Measurements from ENCODE around the gene TBCD.

The TBCD gene

DNA sequence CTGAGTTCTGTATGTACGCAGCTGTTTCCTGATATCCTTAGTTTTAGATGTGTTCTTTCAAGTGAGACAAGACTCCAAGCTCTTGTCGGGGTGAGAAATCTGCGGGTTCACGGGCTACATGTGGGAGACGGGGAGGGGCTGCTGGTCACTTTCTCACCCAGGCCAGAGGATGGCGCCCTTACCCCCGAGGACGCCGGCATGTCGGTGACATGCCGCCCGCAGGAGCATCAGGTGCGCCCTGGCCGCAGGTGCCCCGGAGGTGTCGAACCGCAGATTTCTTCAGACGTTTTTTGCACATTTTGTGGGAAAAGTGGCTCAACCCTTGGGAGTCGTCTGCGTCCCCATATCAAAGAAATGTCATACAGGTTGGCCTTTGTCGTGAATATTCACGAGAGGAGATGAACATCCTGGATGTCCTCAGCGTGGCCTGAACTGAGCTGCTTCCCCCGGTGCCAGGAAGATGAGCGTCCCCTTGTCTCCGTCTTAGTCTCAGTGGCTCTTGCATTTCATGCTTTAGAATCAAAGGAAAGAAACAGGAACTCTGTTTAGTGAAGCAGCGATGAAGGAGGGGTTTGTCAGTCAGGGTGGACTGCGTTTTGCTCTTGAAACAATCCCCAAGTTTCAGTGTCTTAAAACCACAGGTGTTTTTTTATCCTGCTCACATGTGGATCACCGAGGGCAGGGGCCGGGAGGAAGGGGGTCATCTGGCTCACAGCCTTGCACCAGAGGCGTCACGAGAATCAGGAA lies 163.3 kb downstream of the TBCD start:
- no CpG with 5 or more reads among the region's 32 CpGs for WGBS (ENCODE audit: insufficient coverage, insufficient read length)
- Histone ChIP-seq H3K36me3 (ENCODE audit: control insufficient read depth, insufficient read depth, low read length) (peaks cover 7% of the 10 kb centered on the region), H3K27me3 (ENCODE audit: control insufficient read depth, insufficient read depth, low read length) (no peaks in the 10 kb centered on the region), H3K4me1 (ENCODE audit: control insufficient read depth, insufficient read depth, low read length) (no peaks in the 10 kb centered on the region), H3K9me3 (ENCODE audit: control insufficient read depth, insufficient read depth, low read length) (no peaks in the 10 kb centered on the region), H3K4me3 (ENCODE audit: low read length) (no peak overlapping the region), H3K27ac (ENCODE audit: low read length) (no peak overlapping the region)
- no peak for DNase-seq (ENCODE audit: low read depth, low spot score)

DNA sequence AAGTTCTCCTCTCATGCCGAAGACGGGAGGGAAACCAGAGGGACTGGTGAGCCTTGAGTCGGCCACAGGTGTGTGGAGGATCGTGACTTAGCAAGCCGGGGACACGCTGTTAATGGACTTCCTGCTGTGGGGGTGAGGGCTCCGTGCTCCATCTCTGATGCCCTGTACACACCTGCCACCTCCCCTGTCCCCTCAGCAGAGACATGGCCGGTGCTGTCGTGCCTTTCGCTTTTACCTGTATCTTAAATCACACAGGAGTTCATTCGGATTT lies 163.8 kb downstream of the TBCD start:
- H3K27me3 ChIP-seq (ENCODE audit: control insufficient read depth, insufficient read depth, low read length), result no peaks in the 10 kb centered on the region
- no peak for DNase-seq (ENCODE audit: low read depth, low spot score)
- no CpG with 5 or more reads among the region's 11 CpGs for WGBS (ENCODE audit: insufficient coverage, insufficient read length)
- peaks cover 8% of the 10 kb centered on the region for H3K36me3 ChIP-seq (ENCODE audit: control insufficient read depth, insufficient read depth, low read length)
- no peak overlapping the region for H3K4me3 ChIP-seq (ENCODE audit: low read length)
- H3K4me1 ChIP-seq (ENCODE audit: control insufficient read depth, insufficient read depth, low read length), result no peaks in the 10 kb centered on the region
- no peak overlapping the region for H3K27ac ChIP-seq (ENCODE audit: low read length)
- no peaks in the 10 kb centered on the region for H3K9me3 ChIP-seq (ENCODE audit: control insufficient read depth, insufficient read depth, low read length)

DNA sequence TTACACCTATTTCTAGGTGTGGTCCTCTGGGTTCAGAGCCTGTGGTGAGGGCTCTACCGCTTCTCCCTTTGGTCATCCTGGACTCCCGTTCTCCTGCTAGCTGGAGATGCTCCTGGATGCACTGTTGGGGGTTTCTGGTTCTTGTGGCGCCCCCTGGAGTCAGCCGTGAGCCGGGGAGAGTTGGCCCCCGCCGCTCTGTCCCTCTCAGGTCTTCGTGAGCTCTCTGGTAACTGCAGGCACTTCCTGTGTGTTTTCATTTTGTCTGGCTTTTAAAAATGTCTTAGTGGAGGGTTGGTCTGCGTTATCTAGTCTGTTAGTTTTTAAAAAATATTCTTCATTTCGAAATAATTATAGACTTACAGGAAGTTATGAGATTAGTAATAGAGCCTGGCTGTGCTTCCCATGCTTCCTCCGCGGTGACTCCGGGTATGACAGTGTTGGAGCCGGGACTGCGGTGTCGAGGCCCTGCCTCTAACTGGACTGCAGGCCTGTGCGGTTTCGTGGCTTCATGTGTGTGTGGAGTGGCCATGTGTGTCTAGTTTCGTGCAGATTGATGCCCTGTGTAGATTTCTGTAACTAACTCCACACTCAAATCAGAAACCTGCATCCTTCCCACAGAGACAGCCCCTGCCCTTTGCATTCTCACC lies 166.0 kb downstream of the TBCD start:
- Histone ChIP-seq H3K27me3 (ENCODE audit: control insufficient read depth, insufficient read depth, low read length) (no peaks in the 10 kb centered on the region), H3K9me3 (ENCODE audit: control insufficient read depth, insufficient read depth, low read length) (no peaks in the 10 kb centered on the region), H3K4me3 (ENCODE audit: low read length) (no peak overlapping the region), H3K36me3 (ENCODE audit: control insufficient read depth, insufficient read depth, low read length) (peaks cover 9% of the 10 kb centered on the region), H3K4me1 (ENCODE audit: control insufficient read depth, insufficient read depth, low read length) (no peaks in the 10 kb centered on the region), H3K27ac (ENCODE audit: low read length) (no peak overlapping the region)
- DNase-seq (ENCODE audit: low read depth, low spot score), result no peak
- WGBS (ENCODE audit: insufficient coverage, insufficient read length), result no CpG with 5 or more reads among the region's 19 CpGs

DNA sequence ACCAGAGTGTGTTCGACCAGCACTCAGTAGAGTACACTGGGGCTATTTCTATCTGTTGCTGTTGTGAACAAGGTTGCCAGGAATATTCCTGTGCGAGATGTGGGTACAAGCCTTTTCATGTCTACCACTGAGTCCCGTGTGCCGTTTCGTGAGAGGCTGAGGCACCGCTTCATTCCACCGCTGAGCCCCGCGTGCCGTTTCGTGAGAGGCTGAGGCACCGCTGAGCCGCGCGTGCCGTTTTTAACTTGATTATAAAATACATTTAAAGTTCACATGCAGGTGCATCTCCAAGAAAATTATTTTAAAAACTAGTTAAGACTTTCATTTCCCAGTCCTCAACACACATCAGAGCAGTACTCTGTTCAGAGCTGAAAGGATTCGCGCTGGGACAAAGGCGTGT lies 166.6 kb downstream of the TBCD start:
- H3K36me3 ChIP-seq (ENCODE audit: control insufficient read depth, insufficient read depth, low read length), result peaks cover 10% of the 10 kb centered on the region
- H3K9me3 ChIP-seq (ENCODE audit: control insufficient read depth, insufficient read depth, low read length), result no peaks in the 10 kb centered on the region
- no peak overlapping the region for H3K4me3 ChIP-seq (ENCODE audit: low read length)
- no peaks in the 10 kb centered on the region for H3K27me3 ChIP-seq (ENCODE audit: control insufficient read depth, insufficient read depth, low read length)
- no peaks in the 10 kb centered on the region for H3K4me1 ChIP-seq (ENCODE audit: control insufficient read depth, insufficient read depth, low read length)
- WGBS (ENCODE audit: insufficient coverage, insufficient read length), result no CpG with 5 or more reads among the region's 19 CpGs
- no peak for DNase-seq (ENCODE audit: low read depth, low spot score)
- H3K27ac ChIP-seq (ENCODE audit: low read length), result no peak overlapping the region

- peaks cover 10% of the 10 kb centered on the region for H3K36me3 ChIP-seq (ENCODE audit: control insufficient read depth, insufficient read depth, low read length)
- H3K27ac ChIP-seq (ENCODE audit: low read length), result no peak overlapping the region
- WGBS (ENCODE audit: insufficient coverage, insufficient read length), result no CpG with 5 or more reads among the region's 15 CpGs
- H3K4me1 ChIP-seq (ENCODE audit: control insufficient read depth, insufficient read depth, low read length), result no peaks in the 10 kb centered on the region
- H3K9me3 ChIP-seq (ENCODE audit: control insufficient read depth, insufficient read depth, low read length), result no peaks in the 10 kb centered on the region
- no peak overlapping the region for H3K4me3 ChIP-seq (ENCODE audit: low read length)
- no peak for DNase-seq (ENCODE audit: low read depth, low spot score)
- no peaks in the 10 kb centered on the region for H3K27me3 ChIP-seq (ENCODE audit: control insufficient read depth, insufficient read depth, low read length)
These were observed 168.3 kb downstream of the TBCD start for GRCh38 chr17:82920150-82920549.

- no peak overlapping the region for H3K4me3 ChIP-seq (ENCODE audit: low read length)
These were observed 168.8 kb downstream of the TBCD start for GRCh38 chr17:82920715-82921114.

DNA sequence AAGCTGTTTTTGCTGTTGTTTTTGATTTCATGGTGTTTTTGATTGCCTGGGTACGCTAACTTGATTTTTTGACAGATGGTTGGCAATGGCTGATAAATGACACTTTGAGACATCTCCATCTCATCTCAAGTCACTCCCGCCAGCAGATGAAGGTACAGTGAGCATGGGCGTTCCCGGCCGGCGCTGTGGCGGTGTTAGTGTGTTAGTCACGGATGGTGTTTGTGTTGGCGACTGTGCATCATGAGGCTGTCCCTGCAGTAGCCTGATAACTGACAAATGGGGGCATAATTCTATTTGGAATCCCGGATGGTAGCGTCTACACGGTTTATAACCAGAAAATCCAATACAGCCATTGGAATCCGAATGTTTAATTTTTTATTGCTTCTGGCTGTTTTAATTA lies 169.6 kb downstream of the TBCD start:
- Histone ChIP-seq H3K4me1 (ENCODE audit: control insufficient read depth, insufficient read depth, low read length) (no peaks in the 10 kb centered on the region), H3K36me3 (ENCODE audit: control insufficient read depth, insufficient read depth, low read length) (peaks cover 17% of the 10 kb centered on the region), H3K4me3 (ENCODE audit: low read length) (no peak overlapping the region), H3K27me3 (ENCODE audit: control insufficient read depth, insufficient read depth, low read length) (no peaks in the 10 kb centered on the region), H3K9me3 (ENCODE audit: control insufficient read depth, insufficient read depth, low read length) (no peaks in the 10 kb centered on the region), H3K27ac (ENCODE audit: low read length) (no peak overlapping the region)
- WGBS (ENCODE audit: insufficient coverage, insufficient read length), result no CpG with 5 or more reads among the region's 13 CpGs
- DNase-seq (ENCODE audit: low read depth, low spot score), result no peak

More at GRCh38 chr17:82920715-82921114, 168.8 kb downstream of the TBCD start:
- Histone ChIP-seq H3K27ac (ENCODE audit: low read length) (no peak overlapping the region), H3K27me3 (ENCODE audit: control insufficient read depth, insufficient read depth, low read length) (no peaks in the 10 kb centered on the region), H3K4me1 (ENCODE audit: control insufficient read depth, insufficient read depth, low read length) (no peaks in the 10 kb centered on the region), H3K36me3 (ENCODE audit: control insufficient read depth, insufficient read depth, low read length) (peaks cover 15% of the 10 kb centered on the region), H3K9me3 (ENCODE audit: control insufficient read depth, insufficient read depth, low read length) (no peaks in the 10 kb centered on the region)
- no peak for DNase-seq (ENCODE audit: low read depth, low spot score)
- 100% methylated on average over 2 of the region's 16 CpGs for WGBS (ENCODE audit: insufficient coverage, insufficient read length)

DNA sequence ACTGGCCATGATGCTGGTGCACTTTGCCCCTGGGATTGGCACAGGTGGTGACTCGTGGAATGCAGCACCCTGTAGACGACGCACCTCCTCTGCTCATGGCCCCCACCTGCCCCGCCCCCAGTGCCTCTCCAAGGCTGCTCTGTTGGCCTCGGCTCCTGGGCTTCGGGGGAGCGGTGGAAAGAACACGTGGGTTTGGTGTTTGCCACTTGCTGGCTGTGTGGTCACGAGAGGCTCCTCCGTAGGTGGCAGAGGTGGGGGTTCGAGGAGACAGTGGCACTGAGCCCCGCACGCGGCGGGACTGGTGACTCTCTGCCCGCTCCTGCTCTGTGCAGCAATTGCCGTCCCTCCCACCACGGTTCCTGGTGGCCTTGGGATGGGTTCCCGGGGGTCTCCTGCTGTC lies 170.8 kb downstream of the TBCD start:
- Histone ChIP-seq H3K4me3 (ENCODE audit: low read length) (no peak overlapping the region), H3K27ac (ENCODE audit: low read length) (no peak overlapping the region), H3K36me3 (ENCODE audit: control insufficient read depth, insufficient read depth, low read length) (peaks cover 20% of the 10 kb centered on the region), H3K4me1 (ENCODE audit: control insufficient read depth, insufficient read depth, low read length) (no peaks in the 10 kb centered on the region), H3K27me3 (ENCODE audit: control insufficient read depth, insufficient read depth, low read length) (no peaks in the 10 kb centered on the region), H3K9me3 (ENCODE audit: control insufficient read depth, insufficient read depth, low read length) (no peaks in the 10 kb centered on the region)
- no CpG with 5 or more reads among the region's 19 CpGs for WGBS (ENCODE audit: insufficient coverage, insufficient read length)
- no peak for DNase-seq (ENCODE audit: low read depth, low spot score)

GRCh38 chr17:82923366-82924113 lies 171.7 kb downstream of the TBCD start:
- no peak overlapping the region for H3K4me3 ChIP-seq (ENCODE audit: low read length)
- no peak overlapping the region for H3K27ac ChIP-seq (ENCODE audit: low read length)
- no peaks in the 10 kb centered on the region for H3K9me3 ChIP-seq (ENCODE audit: control insufficient read depth, insufficient read depth, low read length)
- H3K36me3 ChIP-seq (ENCODE audit: control insufficient read depth, insufficient read depth, low read length), result peaks cover 20% of the 10 kb centered on the region
- no CpG with 5 or more reads among the region's 25 CpGs for WGBS (ENCODE audit: insufficient coverage, insufficient read length)
- DNase-seq (ENCODE audit: low read depth, low spot score), result no peak
- no peaks in the 10 kb centered on the region for H3K4me1 ChIP-seq (ENCODE audit: control insufficient read depth, insufficient read depth, low read length)
- no peaks in the 10 kb centered on the region for H3K27me3 ChIP-seq (ENCODE audit: control insufficient read depth, insufficient read depth, low read length)

GRCh38 chr17:82924214-82924613 lies 172.3 kb downstream of the TBCD start:
- no peaks in the 10 kb centered on the region for H3K9me3 ChIP-seq (ENCODE audit: control insufficient read depth, insufficient read depth, low read length)
- H3K27ac ChIP-seq (ENCODE audit: low read length), result no peak overlapping the region
- peaks cover 25% of the 10 kb centered on the region for H3K36me3 ChIP-seq (ENCODE audit: control insufficient read depth, insufficient read depth, low read length)
- no peaks in the 10 kb centered on the region for H3K4me1 ChIP-seq (ENCODE audit: control insufficient read depth, insufficient read depth, low read length)
- no CpG with 5 or more reads among the region's 13 CpGs for WGBS (ENCODE audit: insufficient coverage, insufficient read length)
- no peak overlapping the region for H3K4me3 ChIP-seq (ENCODE audit: low read length)
- H3K27me3 ChIP-seq (ENCODE audit: control insufficient read depth, insufficient read depth, low read length), result no peaks in the 10 kb centered on the region
- no peak for DNase-seq (ENCODE audit: low read depth, low spot score)

Data from iPS DF 6.9 (cell line).